GM12878 (cell line): Measurements from ENCODE around the gene SIGMAR1.

Source experiments
- BMI1 ChIP-seq: fragments of 450-650 bp; IDR thresholded peaks from 2 replicates; pipeline ENCODE4 v1.6.1; 2016; ENCODE audit warnings: mild to moderate bottlenecking, moderate library complexity, borderline replicate concordance
- CTCF ChIP-seq, 3 experiments: IDR thresholded peaks in 2 of 3; conservative IDR thresholded peaks in 1 of 3; 2 replicates each; pipeline ENCODE4 v1.5.1; 2011; ENCODE audit warnings: low read depth in 3 of 3, low read length in 3 of 3, mild to moderate bottlenecking in 3 of 3, control low read depth in 2 of 3, moderate library complexity in 2 of 3, inconsistent platforms in 1 of 3, mixed read lengths in 1 of 3; ENCODE audit not compliant: control insufficient read depth in 2 of 3, insufficient read depth in 1 of 3; ENCODE audit errors: extremely low read depth in 1 of 3
- LARP7 ChIP-seq: fragments of 450-650 bp; IDR thresholded peaks from 2 replicates; pipeline ENCODE4 v1.6.1; 2017; ENCODE audit warnings: mild to moderate bottlenecking
- SRF ChIP-seq, 2 experiments: IDR thresholded peaks; 2 replicates each; pipeline ENCODE4 v1.6.1; 2011; ENCODE audit warnings: low read depth in 2 of 2, low read length in 2 of 2, mild to moderate bottlenecking in 1 of 2, moderate library complexity in 1 of 2
- TAF1 ChIP-seq: IDR thresholded peaks from 2 replicates; pipeline ENCODE4 v1.6.1; 2011; ENCODE audit warnings: mild to moderate bottlenecking, low read depth, low read length, borderline replicate concordance
- TCF3 ChIP-seq: IDR thresholded peaks from 2 replicates; pipeline ENCODE4 v1.6.1; 2012; ENCODE audit warnings: low read depth, mild to moderate bottlenecking, low read length, borderline replicate concordance; ENCODE audit not compliant: insufficient read depth
- ZBTB4 ChIP-seq: fragments of 450-650 bp; formaldehyde crosslinking; IDR thresholded peaks from 2 replicates; pipeline ENCODE4 v1.4.0; 2022; ENCODE audit warnings: mild to moderate bottlenecking, moderate library complexity
- TF ChIP-seq, protein P1 (sequence below): fragments of 450-650 bp; IDR thresholded peaks from 2 replicates; pipeline ENCODE4 v1.6.1; 2016; ENCODE audit warnings: mild to moderate bottlenecking

- TF ChIP-seq CTCF (IDR thresholded peaks at IDR 0.05 in 2 of 3, conservative IDR thresholded peaks at IDR 0.05 in 1 of 3; ENCODE audit: control insufficient read depth in 2 of 3, extremely low read depth in 1 of 3, insufficient read depth in 1 of 3, low read depth in 3 of 3, low read length in 3 of 3) (no peak), TAF1 (peak; percentile 20; the same call in 1 of the 2 replicates), LARP7 (peak; percentile 86; the same call in 1 of the 2 replicates), TCF3 (no peak), BMI1 (no peak), ZBTB4 (no peak), SRF (IDR thresholded peaks at IDR 0.05; ENCODE audit: low read depth in 2 of 2, low read length in 2 of 2) (no peak)
- TF ChIP-seq, protein P1, sequence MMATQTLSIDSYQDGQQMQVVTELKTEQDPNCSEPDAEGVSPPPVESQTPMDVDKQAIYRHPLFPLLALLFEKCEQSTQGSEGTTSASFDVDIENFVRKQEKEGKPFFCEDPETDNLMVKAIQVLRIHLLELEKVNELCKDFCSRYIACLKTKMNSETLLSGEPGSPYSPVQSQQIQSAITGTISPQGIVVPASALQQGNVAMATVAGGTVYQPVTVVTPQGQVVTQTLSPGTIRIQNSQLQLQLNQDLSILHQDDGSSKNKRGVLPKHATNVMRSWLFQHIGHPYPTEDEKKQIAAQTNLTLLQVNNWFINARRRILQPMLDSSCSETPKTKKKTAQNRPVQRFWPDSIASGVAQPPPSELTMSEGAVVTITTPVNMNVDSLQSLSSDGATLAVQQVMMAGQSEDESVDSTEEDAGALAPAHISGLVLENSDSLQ = no peak
Measured at GRCh38 chr9:34637356-34638137, at the start of gene SIGMAR1.
